DOHH2 (cell line): ENCODE results near the gene MINK1.

Experiments used
- EZH2phosphoT487 ChIP-seq: fragments of 200-600 bp; sonication (generic); IDR thresholded peaks from 2 replicates; pipeline ENCODE4 v1.6.1; 2017; ENCODE audit warnings: borderline replicate concordance, mild to moderate bottlenecking, antibody characterized with exemption, low read length, moderate library complexity, mixed read lengths
- TF ChIP-seq, protein P1 (sequence below): fragments of 200-600 bp; sonication (generic); IDR thresholded peaks from one replicate; pipeline ENCODE4 v1.5.1; 2014; ENCODE audit warnings: antibody characterized with exemption, mild to moderate bottlenecking, low read depth, low read length; ENCODE audit not compliant: poor library complexity, severe bottlenecking

DNA sequence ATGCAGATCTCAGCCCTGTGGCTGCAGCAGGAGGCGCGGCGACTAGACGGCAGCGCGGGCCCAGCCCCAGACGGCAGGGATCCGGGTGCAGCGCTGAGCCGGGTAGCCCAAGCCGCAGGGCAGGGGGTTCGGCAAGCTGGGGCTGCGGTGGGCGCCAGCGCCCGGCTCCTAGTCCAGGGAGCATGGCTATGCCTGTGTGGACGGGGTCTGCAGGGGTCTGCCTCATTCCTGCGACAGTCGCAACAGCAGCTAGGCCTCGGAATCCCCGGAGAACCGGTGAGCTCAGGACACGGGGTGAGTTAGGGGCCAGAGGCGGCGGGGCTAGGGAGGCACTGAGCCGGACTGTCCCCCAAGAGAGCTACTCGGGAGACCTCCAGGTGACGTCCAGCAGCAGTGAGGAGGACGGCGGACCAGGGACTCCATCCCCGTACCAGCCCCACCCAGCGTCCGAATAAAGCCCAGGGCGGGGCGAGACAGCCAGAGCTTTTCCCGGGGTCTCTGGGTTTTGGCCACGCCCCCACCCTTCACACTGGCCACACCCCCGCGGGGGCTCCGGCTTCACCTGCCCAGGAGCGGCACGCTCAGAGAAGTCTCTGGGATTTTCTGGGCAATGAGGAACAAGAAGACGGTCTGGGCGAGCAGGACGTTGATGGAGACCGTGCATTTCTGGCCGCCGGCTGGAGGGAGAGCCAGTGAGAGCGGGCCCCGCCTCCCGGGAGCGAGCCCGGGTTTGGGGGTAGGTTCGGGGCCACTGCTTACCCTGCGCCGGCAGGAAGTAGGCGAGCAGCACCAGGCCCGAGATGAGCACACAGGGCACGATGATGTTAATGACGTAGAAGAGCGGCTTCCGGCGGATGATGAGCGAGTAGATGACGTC lies 67.3 kb downstream of the MINK1 start:
- TF ChIP-seq, protein P1, sequence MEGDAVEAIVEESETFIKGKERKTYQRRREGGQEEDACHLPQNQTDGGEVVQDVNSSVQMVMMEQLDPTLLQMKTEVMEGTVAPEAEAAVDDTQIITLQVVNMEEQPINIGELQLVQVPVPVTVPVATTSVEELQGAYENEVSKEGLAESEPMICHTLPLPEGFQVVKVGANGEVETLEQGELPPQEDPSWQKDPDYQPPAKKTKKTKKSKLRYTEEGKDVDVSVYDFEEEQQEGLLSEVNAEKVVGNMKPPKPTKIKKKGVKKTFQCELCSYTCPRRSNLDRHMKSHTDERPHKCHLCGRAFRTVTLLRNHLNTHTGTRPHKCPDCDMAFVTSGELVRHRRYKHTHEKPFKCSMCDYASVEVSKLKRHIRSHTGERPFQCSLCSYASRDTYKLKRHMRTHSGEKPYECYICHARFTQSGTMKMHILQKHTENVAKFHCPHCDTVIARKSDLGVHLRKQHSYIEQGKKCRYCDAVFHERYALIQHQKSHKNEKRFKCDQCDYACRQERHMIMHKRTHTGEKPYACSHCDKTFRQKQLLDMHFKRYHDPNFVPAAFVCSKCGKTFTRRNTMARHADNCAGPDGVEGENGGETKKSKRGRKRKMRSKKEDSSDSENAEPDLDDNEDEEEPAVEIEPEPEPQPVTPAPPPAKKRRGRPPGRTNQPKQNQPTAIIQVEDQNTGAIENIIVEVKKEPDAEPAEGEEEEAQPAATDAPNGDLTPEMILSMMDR, result no peak
- no peak for TF ChIP-seq EZH2phosphoT487
